ENCODE measurements around the gene CDS1. TPM values are rescaled to one million over a fixed set of nuclear protein-coding genes. Genes with fewer than 3 reads are reported as not detected.
"Not testable (repeated sequence)": the region's sequence is repeated elsewhere in the genome, so short reads cannot be mapped to it uniquely, and the experiment has no call there.

Gene CDS1
- 6.2 TPM for polyA plus RNA-seq (2013, experiment 1 of 2)
- 6.9 TPM for polyA plus RNA-seq (2013, experiment 2 of 2)

GRCh38 chr4:84582988-84583875, at the start of gene CDS1:
Gene CDS1 (plus strand): TSS chr4:84583127. CDS start chr4:84583402, 275 bp downstream.
- Histone ChIP-seq H3K4me3 (ENCODE audit: low read length) (peak within 1 kb of the TSS; percentile 85), H3K27me3 (ENCODE audit: insufficient read depth, low read length) (peaks cover 41% of the 10 kb centered on the region), H3K27ac (ENCODE audit: low read depth, low read length) (peak within 1 kb of the TSS; percentile 72), H3K9ac (ENCODE audit: low read depth, low read length) (peak within 1 kb of the TSS; percentile 71), H3K36me3 (ENCODE audit: insufficient read depth, low read length) (no peaks in the 10 kb centered on the region), H3K4me1 (ENCODE audit: insufficient read depth, low read length) (peaks cover 41% of the 10 kb centered on the region), H3K9me3 (ENCODE audit: insufficient read depth, low read depth, low read length) (peaks cover under 1% of the 10 kb centered on the region; the same call in 1 of the 2 replicates)
- under 1% methylated on average over 88 of the region's 88 CpGs for WGBS

DNA sequence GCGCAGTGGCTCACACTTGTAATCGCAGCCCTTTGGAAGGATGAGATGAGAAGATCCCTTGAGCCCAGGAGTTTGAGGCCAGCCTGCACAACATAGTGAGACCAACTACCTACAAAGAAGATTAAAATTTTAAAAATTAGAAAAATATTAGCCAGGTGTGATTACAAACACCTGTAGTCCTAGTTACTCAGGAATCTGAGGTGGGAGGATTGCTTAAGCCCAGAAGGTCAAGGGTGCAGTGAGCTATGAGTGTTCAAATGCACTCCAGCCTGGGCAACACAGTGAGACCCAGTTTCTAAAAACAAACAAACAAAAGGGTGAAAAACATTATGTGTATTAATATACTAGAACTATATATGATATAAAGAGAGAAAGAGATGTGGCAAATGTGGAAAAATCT, 47.0 kb upstream of the CDS1 start:
- 97% methylated on average over 2 of the region's 2 CpGs for WGBS
- no peaks in the 10 kb centered on the region for H3K36me3 ChIP-seq (ENCODE audit: insufficient read depth, low read length)
- no peak overlapping the region for H3K27ac ChIP-seq (ENCODE audit: low read depth, low read length)
- H3K9me3 ChIP-seq (ENCODE audit: insufficient read depth, low read depth, low read length), result no peaks in the 10 kb centered on the region
- no peaks in the 10 kb centered on the region for H3K4me1 ChIP-seq (ENCODE audit: insufficient read depth, low read length)
- H3K4me3 ChIP-seq (ENCODE audit: low read length), result no peak overlapping the region
- H3K9ac ChIP-seq (ENCODE audit: low read depth, low read length), result no peak overlapping the region
- no peaks in the 10 kb centered on the region for H3K27me3 ChIP-seq (ENCODE audit: insufficient read depth, low read length)

DNA sequence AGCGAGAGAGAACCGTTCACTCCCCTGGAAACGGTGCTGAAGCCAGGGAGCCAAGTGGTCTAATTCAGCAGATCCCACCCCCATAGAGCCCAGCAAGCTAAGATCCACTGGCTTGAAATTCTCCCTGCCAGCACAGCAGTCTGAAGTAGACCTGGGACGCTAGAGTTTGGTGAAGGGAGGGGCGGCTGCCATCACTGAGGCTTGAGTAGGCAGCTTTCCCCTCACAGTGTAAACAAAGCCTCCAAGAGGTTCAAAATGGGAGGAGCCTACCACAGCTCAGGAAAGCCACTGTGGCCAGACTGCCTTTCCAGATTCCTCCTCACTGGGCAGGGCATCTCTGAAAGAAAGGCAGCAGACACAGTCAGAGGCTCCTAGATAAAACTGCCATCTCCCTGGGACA, 37.8 kb upstream of the CDS1 start:
- no peaks in the 10 kb centered on the region for H3K27me3 ChIP-seq (ENCODE audit: insufficient read depth, low read length)
- no peak overlapping the region for H3K27ac ChIP-seq (ENCODE audit: low read depth, low read length)
- H3K4me3 ChIP-seq (ENCODE audit: low read length), result no peak overlapping the region
- no peak overlapping the region for H3K9ac ChIP-seq (ENCODE audit: low read depth, low read length)
- WGBS, result 85% methylated on average over 5 of the region's 5 CpGs
- no peaks in the 10 kb centered on the region for H3K9me3 ChIP-seq (ENCODE audit: insufficient read depth, low read depth, low read length)
- H3K4me1 ChIP-seq (ENCODE audit: insufficient read depth, low read length), result no peaks in the 10 kb centered on the region
- no peaks in the 10 kb centered on the region for H3K36me3 ChIP-seq (ENCODE audit: insufficient read depth, low read length)

GRCh38 chr4:84547211-84547610, 35.7 kb upstream of the CDS1 start:
- Histone ChIP-seq H3K4me3 (ENCODE audit: low read length) (no peak overlapping the region), H3K4me1 (ENCODE audit: insufficient read depth, low read length) (no peaks in the 10 kb centered on the region), H3K9ac (ENCODE audit: low read depth, low read length) (no peak overlapping the region), H3K36me3 (ENCODE audit: insufficient read depth, low read length) (no peaks in the 10 kb centered on the region), H3K27ac (ENCODE audit: low read depth, low read length) (no peak overlapping the region), H3K27me3 (ENCODE audit: insufficient read depth, low read length) (no peaks in the 10 kb centered on the region), H3K9me3 (ENCODE audit: insufficient read depth, low read depth, low read length) (no peaks in the 10 kb centered on the region)
- WGBS, result 88% methylated on average over 2 of the region's 3 CpGs

GRCh38 chr4:84549191-84549590, 33.7 kb upstream of the CDS1 start:
- not testable (repeated sequence) for H3K36me3 ChIP-seq (ENCODE audit: insufficient read depth, low read length); H3K9me3 ChIP-seq (ENCODE audit: insufficient read depth, low read depth, low read length); H3K27ac ChIP-seq (ENCODE audit: low read depth, low read length); H3K4me1 ChIP-seq (ENCODE audit: insufficient read depth, low read length); H3K9ac ChIP-seq (ENCODE audit: low read depth, low read length); H3K27me3 ChIP-seq (ENCODE audit: insufficient read depth, low read length); H3K4me3 ChIP-seq (ENCODE audit: low read length)
- 94% methylated on average over 5 of the region's 6 CpGs for WGBS

- no peaks in the 10 kb centered on the region for H3K27me3 ChIP-seq (ENCODE audit: insufficient read depth, low read length)
- peaks cover 37% of the 10 kb centered on the region for H3K4me1 ChIP-seq (ENCODE audit: insufficient read depth, low read length)
- H3K36me3 ChIP-seq (ENCODE audit: insufficient read depth, low read length), result no peaks in the 10 kb centered on the region
- no peak overlapping the region for H3K4me3 ChIP-seq (ENCODE audit: low read length)
- peaks cover 11% of the 10 kb centered on the region; the same call in 1 of the 2 replicates for H3K9me3 ChIP-seq (ENCODE audit: insufficient read depth, low read depth, low read length)
- WGBS, result 99% methylated on average over 5 of the region's 5 CpGs
- H3K9ac ChIP-seq (ENCODE audit: low read depth, low read length), result no peak overlapping the region
- H3K27ac ChIP-seq (ENCODE audit: low read depth, low read length), result no peak overlapping the region
These were observed 20.8 kb upstream of the CDS1 start for GRCh38 chr4:84562156-84562555.

DNA sequence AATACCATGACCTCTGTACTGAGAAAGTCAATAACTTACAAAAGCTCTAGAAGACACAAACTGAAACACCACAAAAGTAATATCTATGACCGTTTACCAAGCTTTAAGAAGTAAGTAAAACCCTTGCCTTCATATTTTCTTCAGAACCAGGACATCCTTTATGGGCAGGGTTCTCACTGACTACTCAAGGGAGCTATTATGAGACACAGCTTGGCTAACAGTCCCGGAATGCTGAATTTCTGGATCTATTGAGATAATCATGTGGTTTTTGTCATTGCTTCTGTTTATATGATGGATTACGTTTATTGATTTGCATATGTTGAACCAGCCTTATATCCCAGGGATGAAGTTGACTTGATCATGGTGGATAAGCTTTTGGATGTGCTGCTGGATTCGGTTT, 19.9 kb upstream of the CDS1 start:
- no peak overlapping the region for H3K27ac ChIP-seq (ENCODE audit: low read depth, low read length)
- H3K36me3 ChIP-seq (ENCODE audit: insufficient read depth, low read length), result no peaks in the 10 kb centered on the region
- WGBS, result 93% methylated on average over 4 of the region's 4 CpGs
- peaks cover 38% of the 10 kb centered on the region for H3K4me1 ChIP-seq (ENCODE audit: insufficient read depth, low read length)
- no peak overlapping the region for H3K4me3 ChIP-seq (ENCODE audit: low read length)
- no peaks in the 10 kb centered on the region for H3K27me3 ChIP-seq (ENCODE audit: insufficient read depth, low read length)
- H3K9ac ChIP-seq (ENCODE audit: low read depth, low read length), result no peak overlapping the region
- peaks cover 11% of the 10 kb centered on the region; the same call in 1 of the 2 replicates for H3K9me3 ChIP-seq (ENCODE audit: insufficient read depth, low read depth, low read length)

DNA sequence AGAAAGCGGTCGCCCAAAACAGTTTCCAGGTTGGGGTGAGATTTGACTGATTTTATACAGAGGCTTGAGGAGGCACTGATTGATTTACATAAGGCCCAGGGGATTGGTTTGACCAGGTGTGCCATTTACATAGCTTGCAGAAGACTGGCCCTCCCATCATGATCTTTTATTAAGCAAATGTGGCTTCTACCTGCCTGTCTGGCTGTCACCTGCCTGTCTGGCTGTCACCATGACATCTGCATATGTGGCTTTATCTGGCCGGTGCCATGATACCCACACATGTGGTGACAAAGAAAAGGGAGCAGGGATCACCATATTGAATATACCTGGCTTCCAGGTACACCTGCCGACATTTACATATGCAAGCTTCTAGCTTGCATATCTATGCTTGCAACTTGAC, 17.0 kb upstream of the CDS1 start:
- Histone ChIP-seq H3K9ac (ENCODE audit: low read depth, low read length) (no peak overlapping the region), H3K36me3 (ENCODE audit: insufficient read depth, low read length) (no peaks in the 10 kb centered on the region), H3K27ac (ENCODE audit: low read depth, low read length) (peak overlapping the region; percentile 70; the same call in 1 of the 2 replicates), H3K9me3 (ENCODE audit: insufficient read depth, low read depth, low read length) (peaks cover 11% of the 10 kb centered on the region; the same call in 1 of the 2 replicates), H3K4me1 (ENCODE audit: insufficient read depth, low read length) (peaks cover 52% of the 10 kb centered on the region), H3K4me3 (ENCODE audit: low read length) (no peak overlapping the region), H3K27me3 (ENCODE audit: insufficient read depth, low read length) (no peaks in the 10 kb centered on the region)
- WGBS, result 87% methylated on average over 4 of the region's 4 CpGs

GRCh38 chr4:84568496-84568895, 14.4 kb upstream of the CDS1 start:
- H3K9ac ChIP-seq (ENCODE audit: low read depth, low read length), result no peak overlapping the region
- peaks cover 11% of the 10 kb centered on the region; the same call in 1 of the 2 replicates for H3K9me3 ChIP-seq (ENCODE audit: insufficient read depth, low read depth, low read length)
- H3K27me3 ChIP-seq (ENCODE audit: insufficient read depth, low read length), result no peaks in the 10 kb centered on the region
- no peaks in the 10 kb centered on the region for H3K36me3 ChIP-seq (ENCODE audit: insufficient read depth, low read length)
- H3K4me1 ChIP-seq (ENCODE audit: insufficient read depth, low read length), result peaks cover 38% of the 10 kb centered on the region
- whole genome bisulfite sequencing, result 69% methylated on average over 3 of the region's 3 CpGs
- no peak overlapping the region for H3K27ac ChIP-seq (ENCODE audit: low read depth, low read length)
- no peak overlapping the region for H3K4me3 ChIP-seq (ENCODE audit: low read length)

GRCh38 chr4:84569009-84569408, 13.9 kb upstream of the CDS1 start:
- Histone ChIP-seq H3K27ac (ENCODE audit: low read depth, low read length) (peak overlapping the region; percentile 70; the same call in 1 of the 2 replicates), H3K36me3 (ENCODE audit: insufficient read depth, low read length) (no peaks in the 10 kb centered on the region), H3K27me3 (ENCODE audit: insufficient read depth, low read length) (no peaks in the 10 kb centered on the region), H3K9ac (ENCODE audit: low read depth, low read length) (no peak overlapping the region), H3K4me1 (ENCODE audit: insufficient read depth, low read length) (peaks cover 33% of the 10 kb centered on the region), H3K9me3 (ENCODE audit: insufficient read depth, low read depth, low read length) (peaks cover 11% of the 10 kb centered on the region; the same call in 1 of the 2 replicates), H3K4me3 (ENCODE audit: low read length) (no peak overlapping the region)
- 95% methylated on average over 2 of the region's 2 CpGs for WGBS

GRCh38 chr4:84573385-84574068, 9.4 kb upstream of the CDS1 start:
- Histone ChIP-seq H3K36me3 (ENCODE audit: insufficient read depth, low read length) (no peaks in the 10 kb centered on the region), H3K27me3 (ENCODE audit: insufficient read depth, low read length) (no peaks in the 10 kb centered on the region), H3K4me3 (ENCODE audit: low read length) (no peak overlapping the region), H3K4me1 (ENCODE audit: insufficient read depth, low read length) (peaks cover 9% of the 10 kb centered on the region), H3K27ac (ENCODE audit: low read depth, low read length) (no peak overlapping the region), H3K9me3 (ENCODE audit: insufficient read depth, low read depth, low read length) (no peaks in the 10 kb centered on the region), H3K9ac (ENCODE audit: low read depth, low read length) (no peak overlapping the region)
- WGBS, result 90% methylated on average over 4 of the region's 4 CpGs

Measured in HUES64 (cell line).